Activated CD8-positive, alpha-beta memory T cell treated with anti-CD3 and anti-CD28 coated beads for 48 hours (primary cell): ENCODE results near the gene SMIM24.
"Not testable (repeated sequence)": the region's sequence is repeated elsewhere in the genome, so short reads cannot be mapped to it uniquely, and the experiment has no call there.

Source experiments
- DNase-seq, 3 experiments: peaks; one replicate each; pipeline ENCODE4 v3.0.0-alpha.2; 2020; ENCODE audit warnings: low read depth in 2 of 3, low spot score in 2 of 3

SMIM24 gene

DNA sequence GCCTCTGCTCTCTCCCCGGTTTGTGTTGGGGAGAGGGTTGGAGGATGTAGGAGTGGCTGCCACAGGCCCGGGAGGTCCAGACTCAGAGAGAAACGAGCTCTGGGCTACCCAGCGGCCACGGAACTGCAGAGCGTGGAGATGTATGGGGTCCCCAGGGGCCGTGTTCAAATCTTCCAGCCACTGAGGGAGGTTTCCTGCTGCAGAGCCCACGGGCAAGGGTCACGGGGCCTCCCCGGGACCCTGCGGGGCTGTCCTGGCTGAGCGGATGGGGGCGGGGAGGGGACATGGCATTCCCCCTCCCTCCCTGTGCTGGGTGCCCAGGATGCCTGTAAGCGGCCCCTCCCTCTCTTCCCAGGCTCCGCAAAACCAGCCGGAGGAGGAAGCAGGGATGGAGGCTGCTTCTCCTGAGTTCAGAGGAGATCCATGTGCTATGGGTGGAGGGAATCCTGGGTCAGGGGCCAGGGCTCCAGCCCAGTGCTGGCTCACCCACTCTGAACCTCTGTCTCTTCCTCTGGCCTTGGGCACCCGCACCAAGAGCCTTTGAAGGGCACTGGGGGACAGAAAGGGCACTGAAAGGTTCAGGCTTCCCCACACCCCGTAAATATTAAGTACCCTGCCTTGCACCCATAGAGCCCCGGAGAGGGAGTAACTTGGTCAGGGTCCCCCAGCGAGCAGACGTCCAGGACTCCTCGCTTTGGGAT, 22.6 kb downstream of the SMIM24 start:
- no peak for DNase-seq

DNA sequence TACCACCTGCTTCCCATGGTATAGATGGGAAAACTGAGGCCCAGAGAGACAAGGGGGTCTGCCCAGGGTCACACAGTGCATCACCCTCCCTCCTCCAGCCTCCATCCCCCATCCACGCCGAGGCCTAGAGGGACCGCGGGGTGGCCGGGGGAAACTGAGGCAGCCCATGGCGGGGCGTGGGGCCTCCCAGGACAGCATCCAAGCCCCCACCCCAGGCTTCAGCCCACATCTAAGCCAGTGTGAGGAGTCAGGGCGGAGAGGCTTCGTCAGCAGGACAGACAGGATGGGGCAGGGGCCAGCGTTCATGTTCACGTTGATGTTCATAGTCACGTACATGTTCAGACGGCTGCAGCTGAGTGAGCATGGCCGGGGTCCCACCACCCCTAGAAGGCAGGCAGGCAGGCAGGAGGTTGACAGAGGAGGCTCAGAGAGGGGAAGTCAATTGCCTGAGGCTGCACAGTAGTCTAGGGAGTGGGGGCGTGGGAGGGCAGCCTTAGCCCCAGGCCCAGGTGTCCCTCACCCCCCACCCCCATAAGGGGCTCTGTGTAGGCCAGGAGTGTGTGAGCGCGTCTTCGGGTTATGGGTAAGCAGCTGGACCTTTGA, 23.3 kb downstream of the SMIM24 start:
- DNase-seq, result no peak

DNA sequence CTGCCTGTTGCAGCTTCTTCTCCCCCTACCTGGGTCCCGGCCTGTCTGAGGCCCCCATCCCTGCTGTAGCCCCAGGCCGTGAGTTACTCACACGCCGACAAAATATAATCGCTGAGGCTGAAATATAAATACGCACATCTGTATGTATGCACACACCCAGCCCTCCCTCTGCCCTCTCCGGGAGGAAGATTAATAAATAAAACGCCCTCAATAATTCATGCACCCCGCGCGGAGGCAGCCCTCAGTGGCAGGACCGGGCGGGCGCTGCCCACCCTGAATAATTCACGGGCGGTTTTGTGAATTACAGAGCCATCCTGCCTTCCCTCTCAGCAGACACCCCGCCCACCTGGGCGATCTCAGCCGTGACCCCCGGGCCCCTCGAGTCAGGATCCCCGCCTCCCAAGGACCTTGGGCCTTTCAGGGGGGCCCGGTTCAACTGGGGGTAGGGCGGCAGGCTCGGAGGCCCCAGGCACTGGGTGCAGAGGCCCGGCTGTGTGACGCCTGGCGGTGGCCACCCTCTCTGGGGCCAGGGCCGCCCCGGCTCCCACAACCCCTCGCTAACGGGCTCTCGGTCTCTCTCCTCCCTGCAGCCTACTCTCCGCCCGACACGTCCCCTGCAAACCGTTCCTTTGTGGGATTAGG, 24.2 kb downstream of the SMIM24 start:
- DNase-seq, result no peak

DNA sequence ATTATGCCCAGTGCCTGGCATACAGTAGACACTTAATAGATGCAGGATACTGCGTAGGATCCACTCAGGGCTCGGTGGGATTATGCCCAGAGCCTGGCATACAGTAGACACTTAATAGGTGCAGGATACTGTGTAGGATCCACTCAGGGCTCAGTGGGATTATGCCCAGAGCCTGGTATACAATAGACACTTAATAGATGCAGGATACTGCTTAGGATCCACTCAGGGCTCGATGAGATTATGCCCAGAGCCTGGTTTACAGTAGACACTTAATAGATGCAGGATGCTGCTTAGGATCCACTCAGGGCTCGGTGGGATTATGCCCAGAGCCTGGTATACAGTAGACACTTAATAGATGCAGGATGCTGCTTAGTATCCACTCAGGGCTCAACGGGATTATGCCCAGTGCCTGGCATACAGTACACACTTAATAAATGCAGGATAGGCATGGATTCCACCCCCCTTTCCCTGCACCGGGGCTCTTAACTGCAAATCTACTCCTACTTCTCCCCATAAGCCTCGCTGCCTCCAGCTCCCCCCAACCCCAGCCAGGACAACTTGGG, 24.9 kb downstream of the SMIM24 start:
- no peak for DNase-seq

DNA sequence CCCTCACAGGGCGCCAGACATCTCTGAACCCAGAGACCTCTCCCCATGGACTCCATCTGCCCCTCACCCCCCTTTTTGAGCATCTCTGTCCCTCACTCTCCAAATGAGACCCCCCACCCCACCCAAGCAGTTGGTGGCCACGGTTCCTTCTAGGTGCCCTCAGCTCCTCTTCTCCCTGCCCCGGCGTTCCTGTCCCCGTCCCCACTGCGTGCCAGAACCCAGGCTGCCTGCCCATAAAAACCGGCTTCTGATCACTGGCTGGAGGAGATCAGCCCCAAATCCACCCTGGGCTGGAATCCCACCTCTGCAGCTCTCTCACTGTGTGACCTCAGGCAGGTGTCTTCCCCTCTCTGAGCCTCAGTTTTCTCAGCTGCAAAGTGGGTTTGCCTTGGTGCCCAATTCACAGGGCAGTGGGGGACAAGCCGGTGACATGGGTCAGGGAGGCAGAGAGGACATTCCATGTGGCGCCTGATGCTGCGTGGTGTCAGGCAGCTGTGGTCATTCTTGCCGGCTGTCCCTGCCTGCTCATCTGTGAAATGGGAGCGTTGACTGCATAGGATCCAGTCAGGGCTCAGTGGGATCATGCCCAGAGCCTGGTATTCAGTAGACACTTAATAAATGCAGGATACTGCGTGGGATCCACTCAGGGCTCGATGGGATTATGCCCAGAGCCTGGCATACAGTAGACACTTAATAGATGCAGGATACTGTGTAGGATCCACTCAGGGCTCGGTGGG, 25.5 kb downstream of the SMIM24 start:
- no peak for DNase-seq

DNA sequence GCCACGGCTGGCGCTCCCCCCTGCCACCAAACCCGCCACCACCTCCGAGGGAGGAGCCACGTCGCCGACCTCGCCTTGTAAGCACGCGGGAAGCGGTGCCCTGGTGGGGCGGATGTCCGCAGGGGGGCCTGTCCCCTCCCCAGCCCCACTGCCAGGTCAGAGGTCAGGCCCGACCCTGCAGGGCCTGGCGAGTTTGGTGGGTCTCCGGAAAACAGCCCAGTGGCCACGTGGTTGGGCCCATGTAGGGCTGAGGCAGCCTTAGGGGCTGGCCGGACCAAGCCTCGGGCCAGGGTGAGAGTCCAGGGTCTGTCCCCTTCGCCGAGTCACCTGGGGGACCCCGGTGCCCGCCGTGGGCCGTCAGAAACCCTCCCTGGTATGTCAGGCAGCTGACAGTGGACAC, 26.5 kb downstream of the SMIM24 start:
- no peak for DNase-seq

GRCh38 chr19:3452942-3453214, 27.4 kb downstream of the SMIM24 start:
- DNase-seq, result not testable (repeated sequence)

- no peak for DNase-seq
Observed at GRCh38 chr19:3452171-3452941, 28.0 kb downstream of the SMIM24 start.

- no peak for DNase-seq
Observed at GRCh38 chr19:3451451-3451866, 28.9 kb downstream of the SMIM24 start.

DNA sequence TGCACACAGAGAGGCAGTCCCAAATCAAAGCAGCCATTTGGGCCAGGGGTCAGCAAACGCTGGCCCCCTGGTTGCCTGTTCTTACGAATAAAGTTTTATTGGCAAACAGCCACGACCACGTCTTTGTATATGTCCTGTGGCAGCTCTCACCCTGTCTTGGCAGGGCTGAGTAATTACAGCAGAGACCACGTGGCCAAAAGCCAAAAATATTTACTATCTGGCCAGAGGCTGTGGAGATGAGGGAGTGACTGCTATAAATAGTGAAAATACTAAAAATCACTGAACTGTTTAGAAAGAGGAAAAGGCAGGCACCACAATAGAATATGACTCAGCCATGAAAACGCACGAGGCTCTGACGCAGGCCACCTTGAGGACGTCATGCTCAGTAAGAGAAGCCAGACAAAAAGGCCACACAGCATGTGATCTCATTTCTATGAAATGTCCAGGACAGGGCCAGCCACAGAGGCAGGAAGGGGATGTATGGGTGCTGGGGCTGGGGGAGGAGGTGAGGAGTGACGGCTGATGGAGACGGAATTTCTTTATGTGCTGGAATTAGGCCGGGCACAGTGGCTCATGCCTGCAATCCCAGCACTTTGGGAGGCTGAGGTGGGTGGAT, 29.4 kb downstream of the SMIM24 start:
- DNase-seq, result no peak

GRCh38 chr19:3448616-3449334, 31.6 kb downstream of the SMIM24 start:
- no peak for DNase-seq

GRCh38 chr19:3446657-3447056, 33.7 kb downstream of the SMIM24 start:
- DNase-seq, result not testable (repeated sequence)

DNA sequence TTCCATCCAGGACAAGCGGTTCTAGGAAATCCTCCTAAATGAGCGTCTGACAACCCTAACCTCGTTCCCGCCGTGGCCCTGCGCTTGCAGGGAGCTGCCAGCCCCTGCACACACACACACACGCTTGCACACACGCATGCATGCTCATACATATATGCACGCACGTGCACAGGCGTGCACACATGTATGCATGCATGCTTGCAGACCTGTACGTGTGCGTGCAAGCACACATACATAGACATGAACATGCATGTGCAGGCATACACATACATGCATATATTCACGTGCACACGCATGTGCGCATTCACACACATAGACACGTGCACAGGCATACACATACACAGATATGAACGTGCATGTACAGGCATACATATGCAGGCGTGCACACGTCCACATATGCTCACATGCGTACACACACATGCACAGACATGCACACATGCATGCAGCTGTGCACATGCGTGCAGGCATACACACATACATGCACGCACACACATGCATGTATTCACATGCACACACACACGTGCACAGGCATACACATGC, 35.6 kb downstream of the SMIM24 start:
- no peak for DNase-seq

DNA sequence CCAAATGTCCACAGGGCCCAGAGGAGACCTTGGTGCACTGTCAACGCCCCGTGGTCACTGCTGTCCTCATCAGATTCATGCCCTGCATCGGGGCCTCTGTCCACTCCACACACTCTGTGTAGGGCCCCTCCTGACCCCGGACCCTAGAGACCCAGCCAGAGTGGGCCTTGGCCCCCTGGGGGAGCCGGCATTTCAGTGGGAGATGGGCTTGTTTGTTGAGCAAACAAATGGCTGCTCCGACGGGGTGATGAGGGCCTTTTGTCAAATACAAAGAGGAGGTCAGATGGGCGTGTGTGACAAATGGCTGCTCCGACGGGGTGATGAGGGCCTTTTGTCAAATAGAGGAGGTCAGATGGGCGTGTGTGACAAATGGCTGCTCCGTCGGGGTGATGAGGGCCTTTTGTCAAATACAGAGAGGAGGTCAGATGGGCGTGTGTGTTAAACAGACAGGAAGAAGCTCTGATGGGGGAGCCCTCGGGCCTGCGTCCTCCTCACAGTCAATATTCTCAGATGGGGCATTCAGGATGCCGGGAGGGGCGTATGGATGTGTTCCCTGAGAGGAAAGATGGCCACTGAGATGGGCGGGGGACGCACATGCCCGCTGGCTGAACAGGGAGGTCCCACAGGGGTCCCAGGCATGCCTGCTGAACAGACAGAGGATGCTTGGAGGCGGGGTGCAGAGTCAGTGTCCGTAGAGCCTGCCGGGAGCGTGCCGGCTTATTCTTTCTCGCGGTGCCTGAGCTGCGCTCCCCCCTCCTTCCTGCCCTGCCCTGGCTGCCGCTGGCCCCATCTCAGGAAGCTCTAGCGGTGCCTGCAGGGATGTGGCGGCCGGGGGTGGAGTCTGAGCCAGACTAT, 36.3 kb downstream of the SMIM24 start:
- DNase-seq, result no peak

DNA sequence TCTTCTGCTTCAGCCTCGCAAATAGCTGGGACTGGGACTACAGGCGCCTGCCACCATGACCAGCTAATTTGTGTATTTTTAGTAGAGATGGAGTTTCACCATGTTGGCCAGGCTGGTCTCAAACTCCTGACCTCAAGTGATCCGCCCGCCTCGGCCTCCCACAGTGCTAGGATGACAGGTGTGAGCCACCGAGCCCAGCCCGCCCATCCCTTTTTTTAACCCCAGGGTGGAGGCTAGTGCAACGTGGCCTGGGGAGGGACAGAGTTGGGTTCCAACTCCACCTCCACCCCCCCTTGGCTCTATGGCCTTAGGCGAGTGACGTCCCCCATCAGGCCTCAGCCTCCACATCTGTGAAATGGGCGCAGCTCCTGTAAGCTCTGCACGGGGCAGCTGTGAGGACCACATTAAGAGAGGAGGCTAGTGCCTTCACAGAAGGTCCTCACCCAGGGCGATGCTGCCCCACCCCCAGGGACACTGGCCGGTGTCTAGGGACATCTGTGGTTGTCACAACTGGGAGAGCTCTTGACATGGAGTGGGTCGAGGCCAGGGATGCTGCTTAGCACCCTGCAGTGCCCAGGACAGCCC, 37.7 kb downstream of the SMIM24 start:
- DNase-seq, result no peak

- no peak for DNase-seq
Observed at GRCh38 chr19:3441986-3442329, 38.4 kb downstream of the SMIM24 start.

- no peak for DNase-seq
Observed at GRCh38 chr19:3441089-3441985, 39.0 kb downstream of the SMIM24 start.
